ENCODE results near the gene OTOF.

OTOF gene

GRCh38 chr2:26477911-26478253, at the start of gene OTOF:
TSS of gene OTOF (minus strand) at chr2:26478124.
- DNase-seq, result no peak

DNA sequence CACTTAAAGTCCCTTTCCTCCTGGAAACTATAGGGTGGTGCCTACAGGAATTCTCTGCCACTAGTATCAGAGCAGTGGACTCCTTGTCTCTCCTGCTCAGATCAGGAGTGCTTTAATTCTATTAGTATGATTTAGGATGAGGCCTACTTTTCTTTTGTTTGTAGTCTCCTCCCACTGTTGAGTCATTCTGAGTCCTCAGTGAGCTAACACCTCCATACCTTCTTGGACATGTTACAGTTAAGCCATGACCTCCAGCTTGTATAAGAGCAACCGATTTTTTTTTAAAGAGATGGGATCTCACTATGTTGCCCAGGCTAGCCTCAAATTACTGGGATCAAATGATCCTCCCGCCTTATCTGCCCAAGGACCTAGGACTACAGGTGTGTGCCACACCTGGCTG, 48.7 kb upstream of the OTOF start:
- DNase-seq, result no peak

GRCh38 chr2:26526105-26526504, 48.2 kb upstream of the OTOF start:
- no peak for DNase-seq

DNA sequence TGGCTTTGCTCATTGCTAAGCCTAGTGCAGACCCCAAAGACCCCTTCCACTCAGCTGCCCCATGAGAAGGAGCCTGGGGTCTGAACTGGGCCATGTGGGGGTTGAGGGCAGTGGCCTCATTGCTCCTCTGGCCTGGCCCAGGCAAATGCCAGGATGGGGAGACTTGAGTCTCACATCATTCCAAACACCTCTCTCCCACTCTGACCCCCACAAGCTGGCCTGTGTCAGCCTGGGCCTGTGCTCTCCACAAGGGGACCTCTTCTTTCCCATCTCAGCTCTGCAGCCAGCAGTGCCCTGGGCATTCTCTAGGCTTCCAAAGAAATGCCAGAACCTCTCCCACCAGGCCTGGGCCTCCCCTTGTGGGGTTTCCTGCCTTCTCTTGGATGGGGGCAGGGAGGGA, 45.8 kb upstream of the OTOF start:
- DNase-seq, result no peak

GRCh38 chr2:26522751-26523171, 44.8 kb upstream of the OTOF start:
- no peak for DNase-seq

- DNase-seq, result no peak
These were observed 44.4 kb upstream of the OTOF start for GRCh38 chr2:26522325-26522724.

DNA sequence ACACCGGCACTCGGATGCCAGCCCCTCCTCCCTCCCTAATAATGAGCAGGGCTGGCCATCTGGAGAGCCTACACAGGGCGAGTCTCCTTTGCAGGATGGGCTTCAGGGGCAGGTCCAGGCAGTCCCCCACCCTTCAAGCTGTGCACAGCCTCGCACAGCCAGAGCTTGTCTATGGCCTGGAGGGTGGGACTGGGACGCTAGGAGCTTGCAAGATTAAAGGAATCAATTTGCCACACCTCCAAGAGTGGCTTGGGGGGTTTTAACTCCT, 43.9 kb upstream of the OTOF start:
- DNase-seq, result no peak

GRCh38 chr2:26521054-26521912, 43.4 kb upstream of the OTOF start:
- no peak for DNase-seq

DNA sequence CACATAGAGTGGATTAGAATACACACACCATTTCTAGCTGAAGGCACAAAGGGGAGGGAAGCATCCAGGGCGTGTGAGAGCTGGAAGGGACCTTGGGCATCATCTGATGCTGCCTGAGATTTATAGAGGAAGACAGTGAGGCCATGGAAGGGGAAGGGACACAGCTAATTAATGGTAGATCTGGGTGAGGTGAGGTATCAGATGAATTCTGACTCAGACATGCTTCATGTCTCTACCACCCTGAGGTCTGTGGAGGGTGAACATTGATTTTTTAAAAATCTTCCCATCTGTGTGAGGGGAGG, 42.2 kb upstream of the OTOF start:
- DNase-seq, result no peak

- DNase-seq, result no peak
These were observed 41.6 kb upstream of the OTOF start for GRCh38 chr2:26519396-26520147.

GRCh38 chr2:26516781-26517180, 38.9 kb upstream of the OTOF start:
- no peak for DNase-seq

- DNase-seq, result no peak
These were observed 38.3 kb upstream of the OTOF start for GRCh38 chr2:26516246-26516645.

GRCh38 chr2:26515771-26516170, 37.8 kb upstream of the OTOF start:
- no peak for DNase-seq

- no peak for DNase-seq
These were observed 36.1 kb upstream of the OTOF start for GRCh38 chr2:26514045-26514444.

DNA sequence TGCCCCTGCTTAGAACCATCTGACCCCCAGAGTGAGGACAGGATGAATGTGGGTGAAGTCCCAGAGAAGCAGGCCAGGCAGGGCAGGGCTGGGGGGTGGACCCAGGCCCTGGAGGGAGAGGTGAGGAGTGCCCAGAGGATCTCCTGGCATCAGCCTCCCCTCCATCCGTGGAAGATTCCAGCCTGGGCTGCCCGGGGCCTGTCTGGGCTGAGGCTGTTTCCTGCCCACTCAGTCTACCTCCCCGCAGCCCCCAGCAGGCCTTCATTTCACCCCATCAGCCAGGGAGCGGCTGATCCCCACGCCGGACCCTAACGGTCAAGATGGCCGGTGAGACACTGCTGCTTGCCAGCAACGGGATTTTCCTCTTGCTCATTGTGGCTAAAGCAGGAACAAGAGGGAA, 35.3 kb upstream of the OTOF start:
- no peak for DNase-seq

GRCh38 chr2:26511466-26511865, 33.5 kb upstream of the OTOF start:
- no peak for DNase-seq

DNA sequence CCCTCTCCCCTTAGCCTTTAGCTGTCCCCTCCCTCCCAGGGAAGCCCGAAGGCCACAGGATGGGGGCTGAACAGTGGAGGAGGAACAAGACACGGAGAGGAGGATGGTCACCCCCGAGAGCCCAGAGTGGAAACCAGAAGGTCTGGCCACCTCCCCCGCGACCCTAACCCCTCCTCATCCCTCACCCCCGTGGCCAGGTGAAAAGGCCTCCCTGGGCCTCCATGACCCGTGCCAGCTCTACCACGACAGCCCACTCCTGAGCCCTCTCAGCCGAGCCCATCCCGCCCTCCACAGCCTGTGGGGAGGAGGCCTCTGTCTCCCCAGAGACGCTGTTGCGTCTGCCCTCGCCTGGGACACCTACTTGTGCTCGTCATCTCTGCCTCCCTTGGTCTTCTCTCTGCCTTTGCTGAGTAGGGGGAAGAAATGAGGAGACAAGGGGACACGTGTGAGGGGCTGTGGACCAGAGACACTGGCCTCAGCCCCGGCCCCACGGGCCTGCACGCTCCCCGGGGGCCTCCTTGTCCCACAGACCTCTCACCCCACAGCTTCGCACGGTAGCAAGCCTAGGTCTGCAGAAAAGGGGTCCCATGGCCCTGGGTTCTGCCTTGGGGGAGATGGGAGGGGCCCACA, 32.5 kb upstream of the OTOF start:
- no peak for DNase-seq

- DNase-seq, result no peak
These were observed 31.2 kb upstream of the OTOF start for GRCh38 chr2:26509141-26509540.

DNA sequence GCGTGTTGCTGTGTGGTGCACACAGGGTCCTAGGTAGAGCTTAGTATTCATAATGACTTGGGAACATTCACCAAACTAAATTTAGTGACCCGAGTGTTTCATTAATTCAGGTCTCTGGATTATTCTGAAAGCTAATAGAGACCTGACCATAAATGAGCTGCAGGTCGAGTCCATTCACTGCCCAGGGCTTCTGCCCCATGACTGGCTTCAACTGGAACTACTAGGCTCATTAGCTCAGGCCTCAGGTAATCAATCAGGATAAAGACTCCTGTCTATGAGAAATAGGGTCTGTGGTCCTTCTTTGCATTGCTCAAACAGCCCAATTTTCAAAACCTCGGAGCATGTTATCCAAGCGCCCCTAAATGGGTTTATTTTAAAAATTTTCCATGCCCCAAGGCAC, 30.0 kb upstream of the OTOF start:
- no peak for DNase-seq

DNA sequence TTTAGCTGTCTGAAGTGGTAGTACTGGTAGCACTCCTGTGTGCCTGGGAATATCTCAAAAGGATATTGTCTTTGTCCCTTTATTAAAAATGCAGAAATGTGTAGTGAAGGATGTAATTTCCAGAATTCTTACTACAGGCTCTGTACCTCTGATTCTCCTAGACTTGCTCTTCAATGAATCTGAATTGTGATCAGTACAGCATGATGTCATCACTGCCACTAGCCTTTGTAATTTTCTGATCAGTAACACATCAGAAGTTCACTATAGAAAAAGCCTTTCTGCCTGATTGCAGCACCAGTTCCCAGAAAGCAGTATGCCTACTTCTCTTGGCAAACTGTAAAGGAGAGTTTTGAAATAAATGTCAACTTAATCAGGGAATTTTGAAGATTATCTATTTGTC, 29.2 kb upstream of the OTOF start:
- no peak for DNase-seq

DNA sequence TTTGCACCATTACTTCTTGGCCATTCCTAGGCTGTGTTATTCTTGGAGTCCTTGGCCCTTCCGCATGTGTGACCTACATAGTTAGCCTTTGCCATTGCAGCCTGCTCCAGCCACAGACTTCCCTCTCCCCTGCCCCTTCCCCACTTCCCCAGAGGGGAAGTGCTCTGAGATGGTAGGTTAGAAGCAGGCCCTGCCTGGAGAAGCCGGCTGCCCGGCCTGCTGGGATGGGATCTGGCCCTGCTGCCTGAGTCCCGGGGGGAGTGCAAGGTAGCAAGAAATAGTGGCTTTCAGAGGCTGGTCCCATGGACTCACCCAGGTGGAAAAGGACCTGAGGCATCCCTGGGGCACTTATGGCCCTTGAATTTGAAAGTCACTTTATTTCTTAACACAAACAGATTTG, 28.4 kb upstream of the OTOF start:
- DNase-seq, result no peak

DNA sequence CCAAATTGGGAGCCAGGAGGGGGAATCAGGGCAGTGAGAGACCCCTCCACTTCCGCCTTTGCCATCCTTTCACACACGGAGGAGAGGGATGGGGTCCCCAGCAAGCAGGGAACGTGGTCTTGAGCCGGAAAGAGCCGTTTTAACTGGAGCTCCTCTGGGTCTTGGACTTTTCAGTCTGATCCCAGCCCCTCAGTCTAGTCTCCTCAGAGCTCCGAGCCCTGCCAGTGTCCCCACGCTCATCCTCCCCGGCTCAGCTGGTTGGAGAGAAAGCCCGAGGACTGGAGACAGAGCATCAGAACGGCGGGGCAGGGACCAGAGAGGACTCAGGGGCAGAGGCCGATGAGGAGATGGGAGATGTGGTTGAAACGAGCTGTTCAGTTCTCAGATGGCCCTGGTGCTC, 26.1 kb upstream of the OTOF start:
- DNase-seq, result no peak

DNA sequence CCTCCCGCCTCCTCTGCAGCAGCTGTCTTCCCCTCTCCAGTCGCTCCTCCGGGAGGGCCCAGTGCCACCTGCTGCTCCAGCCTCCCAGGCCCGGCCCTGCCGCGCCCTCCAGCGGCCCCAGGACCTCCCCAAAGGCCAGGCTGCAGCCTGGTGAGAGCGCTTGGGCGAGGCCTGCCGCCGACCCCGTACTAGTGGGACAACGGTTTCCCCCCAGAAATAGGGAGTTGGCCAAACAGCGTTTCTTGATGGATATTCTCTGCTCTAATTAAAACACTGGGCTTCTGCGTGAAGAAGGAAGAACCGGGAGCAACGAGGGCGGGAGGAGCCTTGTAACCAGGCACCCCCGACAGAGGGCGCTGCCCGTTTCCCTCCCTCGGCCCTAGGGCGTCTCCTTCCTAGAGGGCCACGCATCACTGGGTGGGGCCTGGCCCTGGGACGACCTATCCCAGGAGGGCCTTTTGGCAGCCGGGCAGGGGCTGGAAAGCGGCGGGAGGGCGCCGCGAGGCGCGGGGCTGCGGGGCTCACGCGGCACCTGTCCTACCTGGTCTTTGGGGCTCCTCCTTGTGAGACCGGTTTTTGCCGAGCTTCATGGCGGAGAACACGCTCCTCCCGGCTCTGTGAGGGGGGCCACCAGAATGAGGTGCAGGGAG, 25.4 kb upstream of the OTOF start:
- peak; percentile 71 for DNase-seq

DNA sequence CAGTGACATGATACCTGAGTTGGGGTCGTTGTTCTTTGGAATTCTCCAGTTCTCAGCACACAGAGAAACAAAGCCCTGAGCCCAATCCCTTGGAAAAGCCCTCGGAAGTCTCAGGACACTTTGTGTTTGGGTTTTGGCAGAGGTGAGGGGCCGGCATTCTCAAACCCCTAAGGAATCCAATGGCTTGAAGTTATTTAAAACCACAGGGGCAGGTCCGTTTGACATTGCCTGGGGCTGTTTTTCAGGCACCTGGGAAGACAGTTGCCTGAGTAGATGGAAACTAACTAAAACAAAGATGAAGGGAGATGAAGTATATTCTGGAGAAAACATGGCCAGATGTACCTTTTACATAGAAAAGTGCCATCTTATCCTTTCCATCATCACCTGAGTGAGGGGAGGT, 22.5 kb upstream of the OTOF start:
- DNase-seq, result no peak

All from DMS79 treated with DMSO at 0.1 percent for 48 hours (cell line).